Effector memory CD4-positive, alpha-beta T cell (primary cell): ENCODE results near the gene MUSTN1.

Experiments
- DNase-seq, 3 donors: peaks; one replicate each; pipeline ENCODE4 v3.0.0-alpha.2; 2020
- H3K27ac ChIP-seq: 2 replicates; pipeline ENCODE4 v1.7.0; 2013; ENCODE audit warnings: mild to moderate bottlenecking, low read length, moderate library complexity; ENCODE audit not compliant: insufficient read depth, poor library complexity, severe bottlenecking
- H3K27me3 ChIP-seq: replicated peaks from 2 replicates; pipeline ENCODE4 v1.7.0; 2013; ENCODE audit warnings: mild to moderate bottlenecking, low read length; ENCODE audit not compliant: insufficient read depth, control insufficient read depth, poor library complexity, severe bottlenecking
- H3K36me3 ChIP-seq: 2 replicates; pipeline ENCODE4 v1.7.0; 2013; ENCODE audit warnings: mild to moderate bottlenecking, low read length, moderate library complexity; ENCODE audit not compliant: control insufficient read depth, insufficient read depth
- H3K4me1 ChIP-seq: 2 replicates; pipeline ENCODE4 v1.7.0; 2013; ENCODE audit warnings: low read length, mild to moderate bottlenecking; ENCODE audit not compliant: control insufficient read depth, insufficient read depth, poor library complexity, severe bottlenecking
- H3K4me3 ChIP-seq: 2 replicates; pipeline ENCODE4 v1.7.0; 2013; ENCODE audit warnings: low read length, low read depth, mild to moderate bottlenecking; ENCODE audit not compliant: insufficient read depth, poor library complexity, severe bottlenecking
- H3K9me3 ChIP-seq: 2 replicates; pipeline ENCODE4 v1.7.0; 2013; ENCODE audit warnings: mild to moderate bottlenecking, low read length, moderate library complexity; ENCODE audit not compliant: control insufficient read depth

MUSTN1 gene

GRCh38 chr3:52811452-52812011 lies 23.3 kb downstream of the MUSTN1 start:
- Histone ChIP-seq H3K9me3 (no peaks in the 10 kb centered on the region), H3K36me3 (no peaks in the 10 kb centered on the region), H3K27me3 (no peaks in the 10 kb centered on the region), H3K27ac (no peak overlapping the region), H3K4me1 (no peaks in the 10 kb centered on the region), H3K4me3 (no peak overlapping the region)
- no peak for DNase-seq

GRCh38 chr3:52810923-52811322 lies 23.9 kb downstream of the MUSTN1 start:
- Histone ChIP-seq H3K27me3 (no peaks in the 10 kb centered on the region), H3K36me3 (no peaks in the 10 kb centered on the region), H3K9me3 (no peaks in the 10 kb centered on the region), H3K4me1 (no peaks in the 10 kb centered on the region), H3K4me3 (no peak overlapping the region), H3K27ac (no peak overlapping the region)
- DNase-seq: no peak

DNA sequence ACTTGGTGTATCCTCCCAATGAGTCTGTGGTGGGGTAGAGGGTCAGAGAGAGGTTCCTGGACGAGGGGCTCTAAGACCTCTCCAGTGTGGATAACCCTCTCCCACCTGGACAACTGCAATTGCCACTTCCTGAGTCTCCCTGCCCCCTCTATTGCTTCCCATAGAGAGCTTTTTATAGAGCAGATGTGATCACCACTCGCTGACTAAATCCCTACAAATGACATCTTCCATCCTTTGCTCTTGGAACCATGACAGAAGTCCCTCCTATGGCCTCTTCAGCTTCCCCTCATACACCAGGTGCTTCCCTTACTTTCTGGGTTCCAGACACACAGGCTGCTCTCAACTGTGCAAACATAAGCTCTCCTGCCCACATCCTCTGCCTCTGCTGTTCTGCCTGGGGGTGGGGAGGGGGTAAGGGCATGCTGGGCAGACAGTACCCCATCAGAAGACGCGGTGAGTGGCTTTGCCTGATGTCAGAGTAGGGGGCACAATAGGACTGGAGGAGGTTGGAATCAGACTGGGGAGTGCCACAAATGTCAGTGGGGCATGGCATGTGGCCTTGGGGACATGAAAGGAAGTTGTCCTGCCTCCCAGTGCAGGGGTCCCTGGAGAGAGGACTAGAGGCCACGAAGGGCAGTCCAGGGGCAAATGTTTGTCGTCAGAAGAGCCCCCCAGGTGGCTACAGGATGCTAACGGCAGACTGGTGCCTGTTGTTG lies 25.0 kb downstream of the MUSTN1 start:
- Histone ChIP-seq H3K36me3 (no peaks in the 10 kb centered on the region), H3K4me3 (no peak overlapping the region), H3K4me1 (no peaks in the 10 kb centered on the region), H3K27me3 (no peaks in the 10 kb centered on the region), H3K9me3 (no peaks in the 10 kb centered on the region), H3K27ac (no peak overlapping the region)
- DNase-seq: no peak

- H3K9me3 ChIP-seq: no peaks in the 10 kb centered on the region
- H3K4me1 ChIP-seq: no peaks in the 10 kb centered on the region
- no peaks in the 10 kb centered on the region for H3K36me3 ChIP-seq
- no peak overlapping the region for H3K4me3 ChIP-seq
- no peaks in the 10 kb centered on the region for H3K27me3 ChIP-seq
- no peak for DNase-seq
- no peak overlapping the region for H3K27ac ChIP-seq
Observed at GRCh38 chr3:52809149-52809548, 25.7 kb downstream of the MUSTN1 start.

GRCh38 chr3:52805270-52806039 lies 29.4 kb downstream of the MUSTN1 start:
- H3K4me1 ChIP-seq: no peaks in the 10 kb centered on the region
- DNase-seq: no peak
- no peaks in the 10 kb centered on the region for H3K27me3 ChIP-seq
- no peak overlapping the region for H3K4me3 ChIP-seq
- H3K27ac ChIP-seq: no peak overlapping the region
- H3K36me3 ChIP-seq: no peaks in the 10 kb centered on the region
- no peaks in the 10 kb centered on the region for H3K9me3 ChIP-seq

- Histone ChIP-seq H3K9me3 (no peaks in the 10 kb centered on the region), H3K27ac (no peak overlapping the region), H3K4me1 (no peaks in the 10 kb centered on the region), H3K4me3 (no peak overlapping the region), H3K36me3 (no peaks in the 10 kb centered on the region), H3K27me3 (no peaks in the 10 kb centered on the region)
- DNase-seq: no peak
Observed at GRCh38 chr3:52801839-52802238, 33.0 kb downstream of the MUSTN1 start.

- H3K4me1 ChIP-seq: no peaks in the 10 kb centered on the region
- H3K4me3 ChIP-seq: no peak overlapping the region
- H3K27me3 ChIP-seq: no peaks in the 10 kb centered on the region
- H3K9me3 ChIP-seq: no peaks in the 10 kb centered on the region
- no peaks in the 10 kb centered on the region for H3K36me3 ChIP-seq
- DNase-seq: no peak
- H3K27ac ChIP-seq: no peak overlapping the region
Observed at GRCh38 chr3:52800079-52800478, 34.7 kb downstream of the MUSTN1 start.

DNA sequence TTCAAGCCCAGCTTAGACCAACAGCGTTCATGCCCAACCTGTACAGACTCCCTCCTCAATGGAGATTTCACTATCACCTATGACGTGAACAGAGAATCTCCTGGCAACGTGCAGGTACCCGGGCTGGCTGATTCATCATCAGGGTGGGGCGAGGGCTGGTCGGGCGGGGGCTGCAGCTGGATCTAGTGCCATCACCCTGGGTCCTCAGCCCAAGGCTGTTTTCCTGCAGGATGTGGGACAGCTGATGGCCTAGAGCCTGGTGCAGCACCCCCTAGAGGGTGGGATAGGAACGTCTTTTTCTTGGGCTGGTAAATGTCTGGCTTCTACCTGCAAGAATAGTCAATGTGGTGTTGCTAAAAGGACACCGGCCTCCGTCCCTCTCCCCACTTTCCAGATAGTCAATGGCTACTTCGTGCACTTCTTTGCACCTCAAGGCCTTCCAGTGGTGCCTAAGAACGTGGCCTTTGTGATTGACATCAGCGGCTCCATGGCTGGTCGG lies 35.8 kb downstream of the MUSTN1 start:
- Histone ChIP-seq H3K27me3 (no peaks in the 10 kb centered on the region), H3K4me1 (no peaks in the 10 kb centered on the region), H3K9me3 (no peaks in the 10 kb centered on the region), H3K36me3 (no peaks in the 10 kb centered on the region), H3K27ac (no peak overlapping the region), H3K4me3 (no peak overlapping the region)
- DNase-seq: no peak

GRCh38 chr3:52798376-52798977 lies 36.3 kb downstream of the MUSTN1 start:
- Histone ChIP-seq H3K9me3 (no peaks in the 10 kb centered on the region), H3K27ac (no peak overlapping the region), H3K4me1 (no peaks in the 10 kb centered on the region), H3K4me3 (no peak overlapping the region), H3K27me3 (no peaks in the 10 kb centered on the region), H3K36me3 (no peaks in the 10 kb centered on the region)
- no peak for DNase-seq

GRCh38 chr3:52796411-52796810 lies 38.4 kb downstream of the MUSTN1 start:
- H3K4me3 ChIP-seq: no peak overlapping the region
- H3K9me3 ChIP-seq: no peaks in the 10 kb centered on the region
- no peak for DNase-seq
- no peaks in the 10 kb centered on the region for H3K36me3 ChIP-seq
- H3K27me3 ChIP-seq: no peaks in the 10 kb centered on the region
- no peaks in the 10 kb centered on the region for H3K4me1 ChIP-seq
- H3K27ac ChIP-seq: no peak overlapping the region
